ENCODE data around the gene FLT3. TPM values are rescaled to one million over a fixed set of nuclear protein-coding genes. Genes with fewer than 3 reads are reported as not detected.

The FLT3 gene
- total and polyA plus RNA-seq, 10 of the 15 experiments (the other 5 are each of a cell fraction or from before 2014, with no cell fraction given) = 0.04 to 0.19 (median 0.11) TPM; not detected in 1

DNA sequence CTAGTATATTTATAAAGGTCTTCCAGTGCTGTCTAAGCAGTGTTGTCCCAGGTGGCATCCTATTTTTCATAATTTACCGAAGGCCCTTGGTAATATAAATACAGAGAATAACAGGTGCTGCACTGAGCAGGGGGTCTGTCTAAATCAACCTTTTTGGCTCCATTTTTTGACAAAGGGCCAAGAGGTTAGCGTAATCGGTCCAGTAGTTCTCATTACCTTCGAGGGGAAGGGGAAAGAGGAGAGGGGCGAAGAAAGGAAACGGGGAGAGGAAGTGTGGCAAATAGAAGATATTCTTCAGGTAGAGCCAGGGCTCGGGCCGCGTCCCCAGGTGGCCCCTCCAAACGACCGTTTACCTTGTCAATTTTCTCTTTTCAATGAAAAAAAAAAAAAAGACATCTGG lies 37.2 kb upstream of the FLT3 start:
- under 1% methylated on average over 11 of the region's 11 CpGs for WGBS (ENCODE audit: insufficient coverage, insufficient replicate concordance, low lambda C conversion rate, missing lambda C conversion rate)
- Histone ChIP-seq H3K27ac (ENCODE audit: control insufficient read depth, insufficient read depth) (peak overlapping the region; percentile 96), H3K4me2 (ENCODE audit: control insufficient read depth, insufficient read depth) (peak overlapping the region; percentile 84), H2AFZ (ENCODE audit: control insufficient read depth, low read depth, low read length) (peak overlapping the region; percentile 42), H3K36me3 (ENCODE audit: control insufficient read depth in 2 of 2, insufficient read depth in 2 of 2, low read length in 1 of 2) (no peaks in the 10 kb centered on the region), H3K4me3 (peak overlapping the region; percentile 93), H3K4me1 (ENCODE audit: control insufficient read depth, insufficient read depth, low read length) (peaks cover 8% of the 10 kb centered on the region), H3K9me3 (replicated peaks; ENCODE audit: control insufficient read depth, insufficient read depth, low read length) (no peaks in the 10 kb centered on the region), H3K9ac (ENCODE audit: control insufficient read depth, insufficient read depth, low read length) (peak overlapping the region; percentile 67), H4K20me1 (ENCODE audit: control insufficient read depth, insufficient read depth) (no peaks in the 10 kb centered on the region; the same call in none of the 2 replicates), H3K79me2 (ENCODE audit: control insufficient read depth, insufficient read depth, low read length) (peaks cover 58% of the 10 kb centered on the region), H3K27me3 (replicated peaks in 1 of 2; ENCODE audit: control insufficient read depth in 2 of 2, insufficient read depth in 2 of 2, low read length in 1 of 2) (no peaks in the 10 kb centered on the region)
- FAIRE-seq = no peak
- SMC1A ChIA-PET (ENCODE audit: uncharacterized antibody, unreplicated experiment) = interaction anchor here (0.7 to 2.5 kb wide), 3 partner anchors 41 to 173 kb away, joined by 3 to 9 read pairs (median 5); no protein-coding TSS in a partner anchor
- ATAC-seq = no peak
- intact Hi-C loops (cut with micrococcal nuclease; ENCODE audit: unreplicated experiment) (loop anchor here (5.0 kb wide), 2 partner anchors 500 to 520 kb away; partner anchors contain the start of gene POMP), in situ Hi-C loops (cut with MboI) (no loop called here)
- TSS peak; percentile 78 for BruUV-seq (replicated peaks)
- CTCF ChIA-PET = interaction anchor here (0.6 to 1.0 kb wide), 2 partner anchors 20 to 223 kb away, joined by 3 read pairs; no protein-coding TSS in a partner anchor
- no peak for DNase-seq (ENCODE audit: low read depth, low spot score)
- POLR2A ChIA-PET = interaction anchor here (0.7 kb wide), 1 partner anchor 194 kb away, joined by 4 read pairs; no protein-coding TSS in a partner anchor
- TF ChIP-seq RFX5 (IDR thresholded peaks at IDR 0.05; ENCODE audit: low read depth, low read length) (no peak), FOXM1 (IDR thresholded peaks at IDR 0.05; ENCODE audit: low read depth, low read length) (peak; percentile 27; the same call in 1 of the 2 replicates), SPI1 (IDR thresholded peaks at IDR 0.05; ENCODE audit: borderline replicate concordance, insufficient read depth, low read depth, low read length) (0 out of 2 replicates have a peak, but pooled peaks have one; percentile 5)
- RAD21 ChIA-PET (ENCODE audit: unreplicated experiment) = interaction anchor here (0.7 to 1.0 kb wide), 2 partner anchors 82 to 382 kb away, joined by 3 read pairs; no protein-coding TSS in a partner anchor

DNA sequence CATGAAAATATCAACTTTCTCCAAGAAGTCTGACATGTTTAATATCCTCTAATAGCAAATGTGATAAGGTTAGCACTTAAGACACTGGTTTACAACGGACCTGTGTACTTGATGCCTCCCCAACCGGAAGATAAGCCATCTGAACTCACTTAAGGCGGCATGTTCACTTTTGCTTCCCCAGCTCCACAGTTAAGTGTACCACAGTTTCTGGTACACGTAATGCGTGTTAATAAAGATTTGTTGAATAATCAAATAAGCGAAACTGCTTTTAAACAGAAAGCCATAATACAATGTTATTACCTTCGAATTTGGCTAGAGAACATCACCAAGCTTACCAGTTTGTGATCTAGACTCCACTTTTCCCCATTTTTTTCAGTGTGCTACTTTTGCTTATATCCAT lies 36.5 kb upstream of the FLT3 start:
- intact Hi-C loops (cut with micrococcal nuclease; ENCODE audit: unreplicated experiment) = loop anchor here (5.0 kb wide), 2 partner anchors 500 to 520 kb away; partner anchors contain the start of gene POMP
- Histone ChIP-seq H2AFZ (ENCODE audit: control insufficient read depth, low read depth, low read length) (peak overlapping the region; percentile 46), H3K9ac (ENCODE audit: control insufficient read depth, insufficient read depth, low read length) (peak overlapping the region; percentile 67), H3K27me3 (replicated peaks in 1 of 2; ENCODE audit: control insufficient read depth in 2 of 2, insufficient read depth in 2 of 2, low read length in 1 of 2) (no peaks in the 10 kb centered on the region), H3K79me2 (ENCODE audit: control insufficient read depth, insufficient read depth, low read length) (peaks cover 51% of the 10 kb centered on the region), H3K9me3 (replicated peaks; ENCODE audit: control insufficient read depth, insufficient read depth, low read length) (no peaks in the 10 kb centered on the region), H4K20me1 (ENCODE audit: control insufficient read depth, insufficient read depth) (no peaks in the 10 kb centered on the region; the same call in none of the 2 replicates), H3K36me3 (ENCODE audit: control insufficient read depth in 2 of 2, insufficient read depth in 2 of 2, low read length in 1 of 2) (no peaks in the 10 kb centered on the region), H3K4me2 (ENCODE audit: control insufficient read depth, insufficient read depth) (peak overlapping the region; percentile 84), H3K4me3 (peak overlapping the region; percentile 93), H3K4me1 (ENCODE audit: control insufficient read depth, insufficient read depth, low read length) (peaks cover 8% of the 10 kb centered on the region), H3K27ac (ENCODE audit: control insufficient read depth, insufficient read depth) (peak overlapping the region; percentile 96)
- CTCF ChIA-PET = interaction anchor here (1.0 kb wide), 1 partner anchor 20 kb away, joined by 3 read pairs; no protein-coding TSS in a partner anchor
- RAD21 ChIA-PET (ENCODE audit: unreplicated experiment) = interaction anchor here (0.6 kb wide), 1 partner anchor 306 kb away, joined by 3 read pairs; no protein-coding TSS in a partner anchor
- FAIRE-seq (peak; percentile 66), DNase-seq (ENCODE audit: low read depth, low spot score) (no peak), ATAC-seq (no peak)
- in situ Hi-C loops (cut with MboI) = no loop called here
- SMC1A ChIA-PET (ENCODE audit: uncharacterized antibody, unreplicated experiment) = interaction anchor here (0.6 to 3.3 kb wide), 5 partner anchors 10 to 153 kb away, joined by 3 to 8 read pairs (median 3); no protein-coding TSS in a partner anchor
- BruUV-seq (replicated peaks) = no TSS peak
- 45% methylated on average over 7 of the region's 7 CpGs for WGBS (ENCODE audit: insufficient coverage, insufficient replicate concordance, low lambda C conversion rate, missing lambda C conversion rate)
- POLR2A ChIA-PET = no interaction called here
- TF ChIP-seq MTA3 (IDR thresholded peaks at IDR 0.05; ENCODE audit: borderline replicate concordance, low read length) (0 out of 2 replicates have a peak, but pooled peaks have one; percentile 44), ZNF217 (IDR thresholded peaks at IDR 0.05) (no peak), IKZF2 (IDR thresholded peaks at IDR 0.05) (no peak), ATF7 (IDR thresholded peaks at IDR 0.05; ENCODE audit: low read depth) (peak; percentile 56), RB1 (IDR thresholded peaks at IDR 0.05; ENCODE audit: borderline replicate concordance) (no peak), ZNF24 (IDR thresholded peaks at IDR 0.05) (0 out of 2 replicates have a peak, but pooled peaks have one; percentile 30), JUND (IDR thresholded peaks at IDR 0.05; ENCODE audit: low read depth, low read length) (no peak), LARP7 (IDR thresholded peaks at IDR 0.05) (no peak)
- TF ChIP-seq, protein P1, sequence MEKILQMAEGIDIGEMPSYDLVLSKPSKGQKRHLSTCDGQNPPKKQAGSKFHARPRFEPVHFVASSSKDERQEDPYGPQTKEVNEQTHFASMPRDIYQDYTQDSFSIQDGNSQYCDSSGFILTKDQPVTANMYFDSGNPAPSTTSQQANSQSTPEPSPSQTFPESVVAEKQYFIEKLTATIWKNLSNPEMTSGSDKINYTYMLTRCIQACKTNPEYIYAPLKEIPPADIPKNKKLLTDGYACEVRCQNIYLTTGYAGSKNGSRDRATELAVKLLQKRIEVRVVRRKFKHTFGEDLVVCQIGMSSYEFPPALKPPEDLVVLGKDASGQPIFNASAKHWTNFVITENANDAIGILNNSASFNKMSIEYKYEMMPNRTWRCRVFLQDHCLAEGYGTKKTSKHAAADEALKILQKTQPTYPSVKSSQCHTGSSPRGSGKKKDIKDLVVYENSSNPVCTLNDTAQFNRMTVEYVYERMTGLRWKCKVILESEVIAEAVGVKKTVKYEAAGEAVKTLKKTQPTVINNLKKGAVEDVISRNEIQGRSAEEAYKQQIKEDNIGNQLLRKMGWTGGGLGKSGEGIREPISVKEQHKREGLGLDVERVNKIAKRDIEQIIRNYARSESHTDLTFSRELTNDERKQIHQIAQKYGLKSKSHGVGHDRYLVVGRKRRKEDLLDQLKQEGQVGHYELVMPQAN (conservative IDR thresholded peaks at IDR 0.05) = 0 out of 2 replicates have a peak, but pooled peaks have one; percentile 31
